K562 (cell line): ENCODE results near the gene OR7A17. TPM values are rescaled to one million over a fixed set of nuclear protein-coding genes. Genes with fewer than 3 reads are reported as not detected.

Experiments
- ADNP ChIP-seq: fragments of 200-800 bp; sonication (Bioruptor generic); IDR thresholded peaks from 2 replicates; pipeline ENCODE4 v1.6.1; 2016; ENCODE audit warnings: missing genetic modification characterization, missing compliant biosample characterization
- CBFA2T3 ChIP-seq: fragments of 450-650 bp; IDR thresholded peaks from 2 replicates; pipeline ENCODE4 v1.6.1; 2017
- E2F4 ChIP-seq: sonication (generic); formaldehyde crosslinking; IDR thresholded peaks from 2 replicates; pipeline ENCODE4 v1.8.0; 2022; ENCODE audit warnings: mild to moderate bottlenecking, low read depth, missing genetic modification reagents
- GABPA ChIP-seq: fragments of 200-800 bp; sonication (Bioruptor generic); conservative IDR thresholded peaks from 2 replicates; pipeline ENCODE4 v1.6.1; 2016; ENCODE audit warnings: low read depth, missing genetic modification characterization, missing compliant biosample characterization
- HIVEP1 ChIP-seq: fragments of 250-450 bp; sonication (Bioruptor Pico); IDR thresholded peaks from 2 replicates; pipeline ENCODE4 v1.4.0; 2020; ENCODE audit warnings: mild to moderate bottlenecking
- ILF3 ChIP-seq: fragments of 450-650 bp; IDR thresholded peaks from 2 replicates; pipeline ENCODE4 v1.6.1; 2018; ENCODE audit warnings: antibody characterized with exemption, mild to moderate bottlenecking, moderate library complexity, borderline replicate concordance
- MBD1 ChIP-seq: fragments of 250-450 bp; sonication (Bioruptor Pico); IDR thresholded peaks from 2 replicates; pipeline ENCODE4 v1.8.0; 2022; ENCODE audit warnings: inconsistent platforms
- RB1 ChIP-seq: fragments of 450-650 bp; IDR thresholded peaks from 2 replicates; pipeline ENCODE4 v1.6.1; 2017; ENCODE audit warnings: low read depth, mild to moderate bottlenecking
- RFX7 ChIP-seq: fragments of 250-450 bp; sonication (Bioruptor Pico); IDR thresholded peaks from 2 replicates; pipeline ENCODE4 v1.5.1; 2021; ENCODE audit warnings: mild to moderate bottlenecking
- TAF9B ChIP-seq: fragments of 450-650 bp; IDR thresholded peaks from 2 replicates; pipeline ENCODE4 v1.6.1; 2018; ENCODE audit warnings: mild to moderate bottlenecking; ENCODE audit not compliant: partially characterized antibody
- TBP ChIP-seq: optimal IDR thresholded peaks from 2 replicates; pipeline ENCODE3; 2011; ENCODE audit warnings: low read depth, low read length, improper control_type of control experiment
- TFAP4 ChIP-seq: sonication (generic); formaldehyde crosslinking; IDR thresholded peaks from 2 replicates; pipeline ENCODE4 v1.8.0; 2022; ENCODE audit warnings: missing genetic modification reagents, mild to moderate bottlenecking, moderate library complexity, borderline replicate concordance
- ZNF165 ChIP-seq: fragments of 250-450 bp; sonication (Bioruptor Pico); IDR thresholded peaks from 2 replicates; pipeline ENCODE4 v1.4.0; 2020; ENCODE audit warnings: borderline replicate concordance
- ZNF217 ChIP-seq: sonication (generic); formaldehyde crosslinking; IDR thresholded peaks from 2 replicates; pipeline ENCODE4 v1.8.0; 2022; ENCODE audit warnings: mild to moderate bottlenecking, missing genetic modification reagents
- ZNF395 ChIP-seq: fragments of 200-800 bp; sonication (Bioruptor generic); IDR thresholded peaks from 2 replicates; pipeline ENCODE4 v1.6.1; 2017; ENCODE audit warnings: missing genetic modification characterization, missing compliant biosample characterization
- ZNF518B ChIP-seq: fragments of 250-450 bp; sonication (Bioruptor Pico); IDR thresholded peaks from 2 replicates; pipeline ENCODE4 v1.5.0; 2021; ENCODE audit warnings: mild to moderate bottlenecking, moderate library complexity
- polyA plus RNA-seq, 8 experiments: library from polyadenylated mRNA; depleted of rRNA in 4 of 8; stranded (reverse) in 5 of 8; unstranded in 3 of 8; fragments of >200 nt; fragmentation: Nextera tagmentation in 2 of 8; fragmentation: Illumina TruSeq in 1 of 8; extraction: Ambion mirVana in 2 of 8; extraction: Trizol in 1 of 8; gene quantifications; 2 replicates each; pipeline versions ENCODE4 v1.2.1 to v1.2.3, GENCODE V29; 2011 to 2014; ENCODE audit warnings: inconsistent platforms in 1 of 8, missing spikeins in 1 of 8
- total RNA-seq, 7 experiments: library from RNA; depleted of rRNA in 6 of 7; stranded (reverse); fragments of >200 nt in 6 of 7; fragmentation: Illumina TruSeq in 2 of 7; extraction: Trizol in 2 of 7; gene quantifications; 2 replicates each; pipeline versions ENCODE4 v1.2.1 to v1.2.3, GENCODE V29; 2011 to 2021; ENCODE audit warnings: low replicate concordance in 1 of 7

The OR7A17 gene
- total and polyA plus RNA-seq, 9 of the 15 experiments (the other 6 are each of a cell fraction or from before 2014, with no cell fraction given) = not detected

- TF ChIP-seq E2F4 (CRISPR knock-in tag) = no peak
- TF ChIP-seq GABPA (tag) = no peak
- peak; percentile 32 for TF ChIP-seq TAF9B
- no peak for TF ChIP-seq ZNF165 (CRISPR knock-in tag)
- TF ChIP-seq MBD1 (CRISPR knock-in tag) = no peak
- TF ChIP-seq CBFA2T3 = peak; percentile 66
- TF ChIP-seq TBP = no peak
- no peak for TF ChIP-seq RB1
- TF ChIP-seq RFX7 = no peak
- no peak for TF ChIP-seq ZNF395
- TF ChIP-seq ZNF217 (CRISPR knock-in tag) = no peak
- TF ChIP-seq ADNP = 0 out of 2 replicates have a peak, but pooled peaks have one; percentile 22
- TF ChIP-seq HIVEP1 (CRISPR knock-in tag) = no peak
- no peak for TF ChIP-seq ILF3
- no peak for TF ChIP-seq ZNF518B (CRISPR knock-in tag)
- peak; percentile 82 for TF ChIP-seq TFAP4 (CRISPR knock-in tag)
Measured at GRCh38 chr19:14830702-14831101, 55.2 kb downstream of the OR7A17 start (continued).
